ENCODE data around the gene ZNHIT3. TPM values are rescaled to one million over a fixed set of nuclear protein-coding genes. Genes with fewer than 3 reads are reported as not detected.

Gene ZNHIT3
- total and polyA plus RNA-seq, 2 of the 4 experiments (the other 2 are of a cell fraction), result 27.8 to 52.3 TPM

DNA sequence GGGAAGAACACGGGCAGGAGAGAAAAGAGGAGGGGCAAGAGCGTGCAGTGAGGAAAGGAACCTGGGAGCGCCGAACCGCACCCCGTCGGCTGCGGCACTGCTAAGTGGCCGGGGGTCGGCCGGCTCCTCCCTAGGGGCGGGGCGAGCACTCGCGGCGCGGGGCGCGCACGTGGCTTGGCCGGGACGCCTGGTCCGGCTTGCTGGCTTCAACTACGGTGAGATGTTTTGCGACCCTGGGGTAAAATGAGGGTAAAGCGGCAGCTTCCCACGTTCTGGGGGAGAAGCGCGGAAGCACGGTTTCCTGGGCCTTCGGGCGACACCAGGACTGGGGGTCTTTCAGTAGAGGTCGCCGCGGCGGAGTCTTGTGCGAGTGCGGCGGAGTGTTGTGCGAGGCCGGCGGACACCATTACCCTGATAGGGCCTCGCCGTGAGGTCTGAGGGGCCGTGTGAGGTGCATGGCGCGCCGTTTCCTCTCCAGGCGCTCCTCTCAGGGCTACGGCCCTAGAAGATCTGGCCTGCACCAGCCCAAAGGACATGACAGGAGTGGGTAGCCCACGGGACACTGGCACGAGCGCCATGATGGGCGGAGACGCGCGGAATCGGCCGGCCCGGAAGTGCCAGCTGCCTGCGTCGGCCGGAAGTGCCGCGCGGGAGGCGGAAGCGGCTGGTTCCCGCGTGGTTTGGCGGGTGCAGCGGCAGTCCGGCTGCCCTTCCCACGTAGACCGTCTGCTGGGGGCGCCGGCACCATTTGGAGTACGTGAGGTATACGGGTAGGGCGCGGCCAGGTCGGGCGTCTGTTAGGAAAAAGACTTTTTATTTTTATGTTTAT, 48.6 kb downstream of the ZNHIT3 start, which contains the start of the genes MYO19 and PIGW:
MYO19 (minus strand) TSS at position 29 of the 829 bp plus-strand sequence. CDS start 2,330 bp downstream, outside the sequence.
PIGW (plus strand) TSS at position 148 of the 829 bp plus-strand sequence. CDS start 2,115 bp downstream, outside the sequence.
- H3K9ac ChIP-seq (ENCODE audit: low read depth, low read length), result peak within 1 kb of the TSS; percentile 89
- peaks cover 16% of the 10 kb centered on the region for H3K36me3 ChIP-seq (ENCODE audit: control insufficient read depth, insufficient read depth, low read length)
- peak within 1 kb of the TSS; percentile 38 for H2BK120ac ChIP-seq (ENCODE audit: low read depth, low read length)
- H3K18ac ChIP-seq (ENCODE audit: low read depth, low read length), result peak within 1 kb of the TSS; percentile 39; the same call in 1 of the 2 replicates
- dilution Hi-C loops (cut with HindIII; ENCODE audit: low sequenced_read_pairs, unreplicated experiment), result no loop called here
- peak within 1 kb of the TSS; percentile 99 for H2AK9ac ChIP-seq (replicated peaks; ENCODE audit: low read depth, low read length, poor library complexity)
- peak within 1 kb of the TSS; percentile 94 for H4K91ac ChIP-seq (ENCODE audit: insufficient read depth, low read depth, low read length)
- H2BK15ac ChIP-seq (ENCODE audit: low read depth, low read length), result no peak within 1 kb of the TSS; the same call in 2 of the 3 replicates
- peaks cover 33 to 55% of the 10 kb centered on the region in 2 experiments for H3K79me1 ChIP-seq (ENCODE audit: low read depth in 1 of 2, low read length in 2 of 2)
- WGBS, 2 experiments (ENCODE audit: extremely low coverage in 2 of 2, insufficient read length in 1 of 2), result 1% methylated on average over 34 of the region's 83 CpGs; no CpG with 5 or more reads in 1 of the 2 experiments
- peak within 1 kb of the TSS; percentile 93 for H3K27ac ChIP-seq (ENCODE audit: insufficient read depth, low read length)
- no peaks in the 10 kb centered on the region for H3K9me3 ChIP-seq (ENCODE audit: control insufficient read depth, insufficient read depth, low read length)
- peak within 1 kb of the TSS; percentile 84 for H3K4me3 ChIP-seq (ENCODE audit: insufficient read depth, low read depth, low read length)
- H3K4me2 ChIP-seq (ENCODE audit: low read depth, low read length), result peak within 1 kb of the TSS; percentile 85
- H4K8ac ChIP-seq (ENCODE audit: low read depth in 2 of 2, low read length in 2 of 2), result peak within 1 kb of the TSS; percentile 96 to 98
- intact Hi-C loops (cut with micrococcal nuclease), result loop anchor here (1.0 to 2.0 kb wide), 2 partner anchors 9 to 38 kb away; partner anchors contain the start of gene GGNBP2
- CTCF ChIA-PET, result no interaction called here
- TSS peak; percentile 36 for BruUV-seq (replicated peaks)
- H3K4ac ChIP-seq (ENCODE audit: low read depth, low read length), result peak within 1 kb of the TSS; percentile 98
- peaks cover 5% of the 10 kb centered on the region for H3K4me1 ChIP-seq (ENCODE audit: control insufficient read depth, insufficient read depth, low read length)
- H3K56ac ChIP-seq (ENCODE audit: extremely low read depth, insufficient read depth, low read length), result peak within 1 kb of the TSS; percentile 92
- H3K9me1 ChIP-seq (ENCODE audit: insufficient read depth, low read length), result peaks cover 11% of the 10 kb centered on the region; the same call in 1 of the 2 replicates
- no peaks in the 10 kb centered on the region for H3K27me3 ChIP-seq (ENCODE audit: control insufficient read depth, insufficient read depth, low read length)
- in situ Hi-C loops (cut with MboI; ENCODE audit: low sequenced_read_pairs), result no loop called here
- H4K20me1 ChIP-seq (ENCODE audit: insufficient read depth, low read length), result no peaks in the 10 kb centered on the region; the same call in 1 of the 2 replicates
- H3K14ac ChIP-seq (replicated peaks; ENCODE audit: low read depth, low read length), result peak within 1 kb of the TSS; percentile 97
- peak within 1 kb of the TSS; percentile 98 for H2AK5ac ChIP-seq (ENCODE audit: low read depth, low read length)
- peak within 1 kb of the TSS; percentile 98 for H3K23ac ChIP-seq (ENCODE audit: low read depth, low read length)
- POLR2A ChIA-PET (ENCODE audit: unreplicated experiment), result interaction anchor here (0.6 kb wide), 1 partner anchor 790 kb away, joined by 5 read pairs; no protein-coding TSS in a partner anchor
- H4K5ac ChIP-seq (ENCODE audit: low read depth, low read length), result peak within 1 kb of the TSS; percentile 81
- peak within 1 kb of the TSS; percentile 77 for H2BK5ac ChIP-seq (ENCODE audit: low read depth, low read length, poor library complexity, severe bottlenecking)
- no peak within 1 kb of the TSS for H2BK20ac ChIP-seq (ENCODE audit: low read depth, low read length)
- DNase-seq, result peak; percentile 85
- peak; percentile 91 for ATAC-seq (ENCODE audit: low read depth)
- H2AFZ ChIP-seq (replicated peaks; ENCODE audit: low read length, poor library complexity), result peak within 1 kb of the TSS; percentile 99
- TF ChIP-seq, protein P1, sequence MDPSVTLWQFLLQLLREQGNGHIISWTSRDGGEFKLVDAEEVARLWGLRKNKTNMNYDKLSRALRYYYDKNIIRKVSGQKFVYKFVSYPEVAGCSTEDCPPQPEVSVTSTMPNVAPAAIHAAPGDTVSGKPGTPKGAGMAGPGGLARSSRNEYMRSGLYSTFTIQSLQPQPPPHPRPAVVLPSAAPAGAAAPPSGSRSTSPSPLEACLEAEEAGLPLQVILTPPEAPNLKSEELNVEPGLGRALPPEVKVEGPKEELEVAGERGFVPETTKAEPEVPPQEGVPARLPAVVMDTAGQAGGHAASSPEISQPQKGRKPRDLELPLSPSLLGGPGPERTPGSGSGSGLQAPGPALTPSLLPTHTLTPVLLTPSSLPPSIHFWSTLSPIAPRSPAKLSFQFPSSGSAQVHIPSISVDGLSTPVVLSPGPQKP (IDR thresholded peaks at IDR 0.05; ENCODE audit: borderline replicate concordance, low read depth, low read length), result no peak
- TF ChIP-seq RAD21 (IDR thresholded peaks at IDR 0.05; ENCODE audit: low read length) (no peak), POLR2A (IDR thresholded peaks at IDR 0.05; ENCODE audit: low read depth, low read length) (peak; percentile 89), CEBPB (IDR thresholded peaks at IDR 0.05; ENCODE audit: low read depth, low read length) (no peak), MAZ (IDR thresholded peaks at IDR 0.05; ENCODE audit: borderline replicate concordance, low read depth, low read length) (peak; percentile 62; the same call in 1 of the 2 replicates), RCOR1 (IDR thresholded peaks at IDR 0.05; ENCODE audit: insufficient replicate concordance, low read length) (no peak), NFE2L2 (IDR thresholded peaks at IDR 0.05; ENCODE audit: low read depth, low read length) (no peak), RFX5 (IDR thresholded peaks at IDR 0.05; ENCODE audit: low read depth, low read length) (no peak), SMC3 (IDR thresholded peaks at IDR 0.05; ENCODE audit: low read depth, low read length) (no peak), FOS (IDR thresholded peaks at IDR 0.05; ENCODE audit: low read depth, low read length) (0 out of 2 replicates have a peak, but pooled peaks have one; percentile 6), MXI1 (IDR thresholded peaks at IDR 0.05; ENCODE audit: borderline replicate concordance, low read depth, low read length) (peak; percentile 98)
- TF ChIP-seq, protein P2, sequence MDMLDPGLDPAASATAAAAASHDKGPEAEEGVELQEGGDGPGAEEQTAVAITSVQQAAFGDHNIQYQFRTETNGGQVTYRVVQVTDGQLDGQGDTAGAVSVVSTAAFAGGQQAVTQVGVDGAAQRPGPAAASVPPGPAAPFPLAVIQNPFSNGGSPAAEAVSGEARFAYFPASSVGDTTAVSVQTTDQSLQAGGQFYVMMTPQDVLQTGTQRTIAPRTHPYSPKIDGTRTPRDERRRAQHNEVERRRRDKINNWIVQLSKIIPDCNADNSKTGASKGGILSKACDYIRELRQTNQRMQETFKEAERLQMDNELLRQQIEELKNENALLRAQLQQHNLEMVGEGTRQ (IDR thresholded peaks at IDR 0.05; ENCODE audit: low read depth, low read length), result peak; percentile 68
- TF ChIP-seq, protein P3, sequence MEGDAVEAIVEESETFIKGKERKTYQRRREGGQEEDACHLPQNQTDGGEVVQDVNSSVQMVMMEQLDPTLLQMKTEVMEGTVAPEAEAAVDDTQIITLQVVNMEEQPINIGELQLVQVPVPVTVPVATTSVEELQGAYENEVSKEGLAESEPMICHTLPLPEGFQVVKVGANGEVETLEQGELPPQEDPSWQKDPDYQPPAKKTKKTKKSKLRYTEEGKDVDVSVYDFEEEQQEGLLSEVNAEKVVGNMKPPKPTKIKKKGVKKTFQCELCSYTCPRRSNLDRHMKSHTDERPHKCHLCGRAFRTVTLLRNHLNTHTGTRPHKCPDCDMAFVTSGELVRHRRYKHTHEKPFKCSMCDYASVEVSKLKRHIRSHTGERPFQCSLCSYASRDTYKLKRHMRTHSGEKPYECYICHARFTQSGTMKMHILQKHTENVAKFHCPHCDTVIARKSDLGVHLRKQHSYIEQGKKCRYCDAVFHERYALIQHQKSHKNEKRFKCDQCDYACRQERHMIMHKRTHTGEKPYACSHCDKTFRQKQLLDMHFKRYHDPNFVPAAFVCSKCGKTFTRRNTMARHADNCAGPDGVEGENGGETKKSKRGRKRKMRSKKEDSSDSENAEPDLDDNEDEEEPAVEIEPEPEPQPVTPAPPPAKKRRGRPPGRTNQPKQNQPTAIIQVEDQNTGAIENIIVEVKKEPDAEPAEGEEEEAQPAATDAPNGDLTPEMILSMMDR (conservative IDR thresholded peaks at IDR 0.05; ENCODE audit: low read depth, low read length), result no peak

All from IMR-90 (cell line).